HEK293 (cell line): ENCODE results near the gene STK11.

ENCODE experiments used
- GLI2 ChIP-seq: fragments of 450-650 bp; formaldehyde crosslinking; IDR thresholded peaks from 2 replicates; pipeline ENCODE4; 2017; ENCODE audit warnings: missing biosample characterization, missing genetic modification characterization, low read depth, borderline replicate concordance
- PRDM6 ChIP-seq: fragments of 450-650 bp; formaldehyde crosslinking; IDR thresholded peaks from 2 replicates; pipeline ENCODE4 v1.5.1; 2017; ENCODE audit warnings: missing biosample characterization, missing genetic modification characterization
- SETDB1 ChIP-seq: IDR thresholded peaks from one replicate; pipeline ENCODE4 v1.6.1; 2017; ENCODE audit warnings: mild to moderate bottlenecking, low read length, moderate library complexity, mixed read lengths; ENCODE audit not compliant: insufficient read length
- SP2 ChIP-seq: fragments of 450-650 bp; formaldehyde crosslinking; IDR thresholded peaks from 2 replicates; pipeline ENCODE4 v1.5.1; 2016; ENCODE audit warnings: missing biosample characterization, missing genetic modification characterization
- YY1 ChIP-seq: fragments of 450-650 bp; formaldehyde crosslinking; IDR thresholded peaks from 2 replicates; pipeline ENCODE4 v1.5.1; 2018; ENCODE audit warnings: missing biosample characterization, missing genetic modification characterization
- ZBTB48 ChIP-seq: fragments of 450-650 bp; formaldehyde crosslinking; IDR thresholded peaks from 2 replicates; pipeline ENCODE4 v1.5.1; 2016; ENCODE audit warnings: missing biosample characterization, missing genetic modification characterization
- ZBTB8A ChIP-seq: fragments of 450-650 bp; formaldehyde crosslinking; IDR thresholded peaks from 2 replicates; pipeline ENCODE4 v1.5.1; 2016; ENCODE audit warnings: missing biosample characterization, missing genetic modification characterization
- ZNF155 ChIP-seq: fragments of 450-650 bp; formaldehyde crosslinking; IDR thresholded peaks from 2 replicates; pipeline ENCODE4 v1.5.1; 2016; ENCODE audit warnings: missing biosample characterization, missing genetic modification characterization
- ZNF223 ChIP-seq: fragments of 450-650 bp; formaldehyde crosslinking; IDR thresholded peaks from 2 replicates; pipeline ENCODE4 v1.5.1; 2016; ENCODE audit warnings: missing biosample characterization, missing genetic modification characterization
- ZNF350 ChIP-seq: fragments of 450-650 bp; formaldehyde crosslinking; IDR thresholded peaks from 2 replicates; pipeline ENCODE4 v1.5.0; 2017; ENCODE audit warnings: missing biosample characterization, mild to moderate bottlenecking, missing genetic modification characterization
- ZNF366 ChIP-seq: fragments of 450-650 bp; formaldehyde crosslinking; conservative IDR thresholded peaks from 2 replicates; pipeline ENCODE4 v1.5.1; 2016; ENCODE audit warnings: missing biosample characterization, missing genetic modification characterization
- ZNF513 ChIP-seq: fragments of 450-650 bp; IDR thresholded peaks from 2 replicates; pipeline ENCODE4 v1.5.1; 2018; ENCODE audit warnings: missing biosample characterization, missing genetic modification characterization
- ZNF518A ChIP-seq: fragments of 450-650 bp; formaldehyde crosslinking; conservative IDR thresholded peaks from 2 replicates; pipeline ENCODE4 v1.5.1; 2016; ENCODE audit warnings: low read depth, missing biosample characterization, missing genetic modification characterization
- ZNF580 ChIP-seq: fragments of 450-650 bp; formaldehyde crosslinking; IDR thresholded peaks from 2 replicates; pipeline ENCODE4 v1.5.1; 2016; ENCODE audit warnings: missing biosample characterization, missing genetic modification characterization
- ZNF670 ChIP-seq: fragments of 450-650 bp; formaldehyde crosslinking; IDR thresholded peaks from 2 replicates; pipeline ENCODE4 v1.5.1; 2016; ENCODE audit warnings: missing biosample characterization, missing genetic modification characterization, low read depth
- ZNF791 ChIP-seq: fragments of 450-650 bp; formaldehyde crosslinking; IDR thresholded peaks from 2 replicates; pipeline ENCODE4 v1.5.1; 2016; ENCODE audit warnings: missing biosample characterization, missing genetic modification characterization
- TF ChIP-seq, protein P1 (sequence below): fragments of 450-650 bp; formaldehyde crosslinking; IDR thresholded peaks from 2 replicates; pipeline ENCODE4 v1.5.1; 2017; ENCODE audit warnings: missing biosample characterization, missing genetic modification characterization
- TF ChIP-seq, protein P2 (sequence below): fragments of 450-650 bp; formaldehyde crosslinking; IDR thresholded peaks from 2 replicates; pipeline ENCODE4 v1.5.1; 2016; ENCODE audit warnings: missing biosample characterization, missing genetic modification characterization, low read depth
- TF ChIP-seq, protein P3 (sequence below): fragments of 450-650 bp; formaldehyde crosslinking; IDR thresholded peaks from 2 replicates; pipeline ENCODE4 v1.5.1; 2016; ENCODE audit warnings: missing biosample characterization, missing genetic modification characterization
- TF ChIP-seq, protein P4 (sequence below): fragments of 450-650 bp; formaldehyde crosslinking; IDR thresholded peaks from 2 replicates; pipeline ENCODE4 v1.5.1; 2016; ENCODE audit warnings: missing biosample characterization, missing genetic modification characterization
- TF ChIP-seq, protein P5 (sequence below): fragments of 450-650 bp; formaldehyde crosslinking; IDR thresholded peaks from 2 replicates; pipeline ENCODE4 v1.5.1; 2016; ENCODE audit warnings: missing biosample characterization, missing genetic modification characterization
- TF ChIP-seq, protein P6 (sequence below): sonication (generic); formaldehyde crosslinking; IDR thresholded peaks from 2 replicates; pipeline ENCODE4 v1.8.1; 2022; ENCODE audit warnings: mild to moderate bottlenecking, moderate library complexity, missing genetic modification reagents

The STK11 gene

GRCh38 chr19:1248786-1249297 lies 43.3 kb downstream of the STK11 start (continued):
- TF ChIP-seq SP2 (tag by site-specific recombination) (peak; percentile 71), ZNF670 (tag by site-specific recombination) (no peak), ZNF223 (tag by site-specific recombination) (no peak), ZNF580 (tag by site-specific recombination) (no peak), ZBTB48 (tag by site-specific recombination) (no peak), ZNF366 (tag by site-specific recombination) (no peak), ZNF518A (tag by site-specific recombination) (no peak), SETDB1 (no peak), ZNF155 (no peak), ZNF350 (tag by site-specific recombination) (no peak), ZNF513 (peak; percentile 21; the same call in 1 of the 2 replicates), GLI2 (no peak), YY1 (tag by site-specific recombination) (no peak), PRDM6 (tag by site-specific recombination) (no peak), ZNF791 (tag by site-specific recombination) (no peak), ZBTB8A (tag by site-specific recombination) (peak; percentile 85)
- TF ChIP-seq, protein P1, sequence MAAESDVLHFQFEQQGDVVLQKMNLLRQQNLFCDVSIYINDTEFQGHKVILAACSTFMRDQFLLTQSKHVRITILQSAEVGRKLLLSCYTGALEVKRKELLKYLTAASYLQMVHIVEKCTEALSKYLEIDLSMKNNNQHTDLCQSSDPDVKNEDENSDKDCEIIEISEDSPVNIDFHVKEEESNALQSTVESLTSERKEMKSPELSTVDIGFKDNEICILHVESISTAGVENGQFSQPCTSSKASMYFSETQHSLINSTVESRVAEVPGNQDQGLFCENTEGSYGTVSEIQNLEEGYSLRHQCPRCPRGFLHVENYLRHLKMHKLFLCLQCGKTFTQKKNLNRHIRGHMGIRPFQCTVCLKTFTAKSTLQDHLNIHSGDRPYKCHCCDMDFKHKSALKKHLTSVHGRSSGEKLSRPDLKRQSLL: no peak
- TF ChIP-seq, protein P2, sequence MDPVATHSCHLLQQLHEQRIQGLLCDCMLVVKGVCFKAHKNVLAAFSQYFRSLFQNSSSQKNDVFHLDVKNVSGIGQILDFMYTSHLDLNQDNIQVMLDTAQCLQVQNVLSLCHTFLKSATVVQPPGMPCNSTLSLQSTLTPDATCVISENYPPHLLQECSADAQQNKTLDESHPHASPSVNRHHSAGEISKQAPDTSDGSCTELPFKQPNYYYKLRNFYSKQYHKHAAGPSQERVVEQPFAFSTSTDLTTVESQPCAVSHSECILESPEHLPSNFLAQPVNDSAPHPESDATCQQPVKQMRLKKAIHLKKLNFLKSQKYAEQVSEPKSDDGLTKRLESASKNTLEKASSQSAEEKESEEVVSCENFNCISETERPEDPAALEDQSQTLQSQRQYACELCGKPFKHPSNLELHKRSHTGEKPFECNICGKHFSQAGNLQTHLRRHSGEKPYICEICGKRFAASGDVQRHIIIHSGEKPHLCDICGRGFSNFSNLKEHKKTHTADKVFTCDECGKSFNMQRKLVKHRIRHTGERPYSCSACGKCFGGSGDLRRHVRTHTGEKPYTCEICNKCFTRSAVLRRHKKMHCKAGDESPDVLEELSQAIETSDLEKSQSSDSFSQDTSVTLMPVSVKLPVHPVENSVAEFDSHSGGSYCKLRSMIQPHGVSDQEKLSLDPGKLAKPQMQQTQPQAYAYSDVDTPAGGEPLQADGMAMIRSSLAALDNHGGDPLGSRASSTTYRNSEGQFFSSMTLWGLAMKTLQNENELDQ (tag by site-specific recombination): no peak
- TF ChIP-seq, protein P3, sequence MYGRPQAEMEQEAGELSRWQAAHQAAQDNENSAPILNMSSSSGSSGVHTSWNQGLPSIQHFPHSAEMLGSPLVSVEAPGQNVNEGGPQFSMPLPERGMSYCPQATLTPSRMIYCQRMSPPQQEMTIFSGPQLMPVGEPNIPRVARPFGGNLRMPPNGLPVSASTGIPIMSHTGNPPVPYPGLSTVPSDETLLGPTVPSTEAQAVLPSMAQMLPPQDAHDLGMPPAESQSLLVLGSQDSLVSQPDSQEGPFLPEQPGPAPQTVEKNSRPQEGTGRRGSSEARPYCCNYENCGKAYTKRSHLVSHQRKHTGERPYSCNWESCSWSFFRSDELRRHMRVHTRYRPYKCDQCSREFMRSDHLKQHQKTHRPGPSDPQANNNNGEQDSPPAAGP (tag by site-specific recombination): peak; percentile 4; the same call in 1 of the 2 replicates
- TF ChIP-seq, protein P4, sequence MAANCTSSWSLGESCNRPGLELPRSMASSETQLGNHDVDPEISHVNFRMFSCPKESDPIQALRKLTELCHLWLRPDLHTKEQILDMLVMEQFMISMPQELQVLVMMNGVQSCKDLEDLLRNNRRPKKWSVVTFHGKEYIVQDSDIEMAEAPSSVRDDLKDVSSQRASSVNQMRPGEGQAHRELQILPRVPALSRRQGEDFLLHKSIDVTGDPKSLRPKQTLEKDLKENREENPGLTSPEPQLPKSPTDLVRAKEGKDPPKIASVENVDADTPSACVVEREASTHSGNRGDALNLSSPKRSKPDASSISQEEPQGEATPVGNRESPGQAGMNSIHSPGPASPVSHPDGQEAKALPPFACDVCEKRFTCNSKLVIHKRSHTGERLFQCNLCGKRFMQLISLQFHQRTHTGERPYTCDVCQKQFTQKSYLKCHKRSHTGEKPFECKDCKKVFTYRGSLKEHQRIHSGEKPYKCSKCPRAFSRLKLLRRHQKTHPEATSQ (tag by site-specific recombination): no peak
- TF ChIP-seq, protein P5, sequence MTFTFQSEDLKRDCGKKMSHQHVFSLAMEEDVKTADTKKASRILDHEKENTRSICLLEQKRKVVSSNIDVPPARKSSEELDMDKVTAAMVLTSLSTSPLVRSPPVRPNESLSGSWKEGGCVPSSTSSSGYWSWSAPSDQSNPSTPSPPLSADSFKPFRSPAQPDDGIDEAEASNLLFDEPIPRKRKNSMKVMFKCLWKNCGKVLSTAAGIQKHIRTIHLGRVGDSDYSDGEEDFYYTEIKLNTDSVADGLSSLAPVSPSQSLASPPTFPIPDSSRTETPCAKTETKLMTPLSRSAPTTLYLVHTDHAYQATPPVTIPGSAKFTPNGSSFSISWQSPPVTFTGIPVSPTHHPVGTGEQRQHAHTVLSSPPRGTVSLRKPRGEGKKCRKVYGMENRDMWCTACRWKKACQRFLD (tag by site-specific recombination): no peak
- TF ChIP-seq, protein P6, sequence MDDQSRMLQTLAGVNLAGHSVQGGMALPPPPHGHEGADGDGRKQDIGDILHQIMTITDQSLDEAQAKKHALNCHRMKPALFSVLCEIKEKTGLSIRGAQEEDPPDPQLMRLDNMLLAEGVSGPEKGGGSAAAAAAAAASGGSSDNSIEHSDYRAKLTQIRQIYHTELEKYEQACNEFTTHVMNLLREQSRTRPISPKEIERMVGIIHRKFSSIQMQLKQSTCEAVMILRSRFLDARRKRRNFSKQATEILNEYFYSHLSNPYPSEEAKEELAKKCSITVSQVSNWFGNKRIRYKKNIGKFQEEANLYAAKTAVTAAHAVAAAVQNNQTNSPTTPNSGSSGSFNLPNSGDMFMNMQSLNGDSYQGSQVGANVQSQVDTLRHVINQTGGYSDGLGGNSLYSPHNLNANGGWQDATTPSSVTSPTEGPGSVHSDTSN: no peak
